GM12878 (cell line): Measurements from ENCODE around the gene CFAP57. TPM values are rescaled to one million over a fixed set of nuclear protein-coding genes. Genes with fewer than 3 reads are reported as not detected.
A peak's percentile ranks its signal among the peaks of the same experiment; 100 is the strongest.

Experiments
- ATAC-seq: fragments of 200-7000 bp; cut with Tn5 transposase; 3 replicates; pipeline ENCODE4 v1.9.1; 2020; ENCODE audit warnings: mild to moderate bottlenecking, moderate library complexity
- BruUV-seq: library from RNA; stranded (reverse); fragments of 400-500 nt; replicated peaks from 2 replicates; lab custom pipeline; 2021; lab: Mats Ljungman, UMichigan
- CTCF ChIA-PET: fragments of 300-600 bp; sonication (Branson Sonifier 250); formaldehyde crosslinking; extraction: SDS; loops from one replicate; lab custom pipeline; 2021; ENCODE audit warnings: inconsistent platforms; lab: Yijun Ruan, JAX
- POLR2A ChIA-PET: fragments of 350-600 bp; formaldehyde crosslinking; extraction: SDS; loops from one replicate; lab custom pipeline; 2021; ENCODE audit warnings: inconsistent platforms; lab: Charles Lee
- RAD21 ChIA-PET: fragments of 300-600 bp; sonication (Branson Sonifier 250); formaldehyde crosslinking; loops from one replicate; lab custom pipeline; 2023; ENCODE audit warnings: antibody characterized with exemption; ENCODE audit not compliant: unreplicated experiment; lab: Charles Lee
- SMC1A ChIA-PET: fragments of 300-600 bp; sonication (Branson Sonifier 250); formaldehyde crosslinking; loops from one replicate; lab custom pipeline; 2023; ENCODE audit not compliant: unreplicated experiment, uncharacterized antibody; lab: Charles Lee
- DNase-seq: peaks from one replicate; pipeline ENCODE4 v3.0.0-alpha.2; 2011; ENCODE audit warnings: low read depth, low spot score
- FAIRE-seq: peaks from 3 replicates; lab custom pipeline; 2011; peaks lifted over from hg19 to GRCh38; lab: Jason Lieb, UNC
- H2AFZ ChIP-seq: 2 replicates; pipeline ENCODE4 v1.6.0; 2011; ENCODE audit warnings: low read depth, low read length, control low read depth; ENCODE audit not compliant: control insufficient read depth
- H3K27ac ChIP-seq: 2 replicates; pipeline ENCODE4 v1.5.1; 2011; ENCODE audit warnings: control low read depth; ENCODE audit not compliant: control insufficient read depth, insufficient read depth
- H3K27me3 ChIP-seq, 2 experiments: replicated peaks in 1 of 2; 2 replicates each; pipeline versions ENCODE4 v1.6.0 to v1.6.1; 2011; ENCODE audit warnings: low read length in 1 of 2; ENCODE audit not compliant: control insufficient read depth in 2 of 2, insufficient read depth in 2 of 2
- H3K36me3 ChIP-seq, 2 experiments: 2 replicates each; pipeline ENCODE4 v1.5.1; 2011; ENCODE audit warnings: low read length in 1 of 2; ENCODE audit not compliant: control insufficient read depth in 2 of 2, insufficient read depth in 2 of 2
- H3K4me1 ChIP-seq: 2 replicates; pipeline ENCODE4 v1.6.1; 2011; ENCODE audit warnings: mild to moderate bottlenecking, low read length, moderate library complexity, mixed read lengths; ENCODE audit not compliant: control insufficient read depth, insufficient read depth
- H3K4me2 ChIP-seq: 2 replicates; pipeline ENCODE4 v1.6.0; 2011; ENCODE audit warnings: control low read depth; ENCODE audit not compliant: control insufficient read depth, insufficient read depth
- H3K4me3 ChIP-seq: fragments of 200-600 bp; sonication (generic); 2 replicates; pipeline ENCODE4 v1.5.1; 2016
- H3K79me2 ChIP-seq: 2 replicates; pipeline ENCODE4 v1.6.0; 2011; ENCODE audit warnings: low read length; ENCODE audit not compliant: control insufficient read depth, insufficient read depth
- H3K9ac ChIP-seq: 2 replicates; pipeline ENCODE4 v1.8.0; 2011; ENCODE audit warnings: low read length, control low read depth, mixed read lengths; ENCODE audit not compliant: control insufficient read depth, insufficient read depth
- H3K9me3 ChIP-seq: replicated peaks from 3 replicates; pipeline ENCODE4 v1.5.1; 2011; ENCODE audit warnings: mild to moderate bottlenecking, low read length; ENCODE audit not compliant: control insufficient read depth, insufficient read depth
- H4K20me1 ChIP-seq: 2 replicates; pipeline ENCODE4 v1.6.0; 2011; ENCODE audit not compliant: control insufficient read depth, insufficient read depth
- BMI1 ChIP-seq: fragments of 450-650 bp; IDR thresholded peaks from 2 replicates; pipeline ENCODE4 v1.6.1; 2016; ENCODE audit warnings: mild to moderate bottlenecking, moderate library complexity, borderline replicate concordance
- E4F1 ChIP-seq: fragments of 450-650 bp; IDR thresholded peaks from 2 replicates; pipeline ENCODE4 v1.6.1; 2018; ENCODE audit warnings: borderline replicate concordance, mild to moderate bottlenecking; ENCODE audit not compliant: partially characterized antibody
- SRF ChIP-seq, 2 experiments: IDR thresholded peaks; 2 replicates each; pipeline ENCODE4 v1.6.1; 2011; ENCODE audit warnings: low read depth in 2 of 2, low read length in 2 of 2, mild to moderate bottlenecking in 1 of 2, moderate library complexity in 1 of 2
- TCF12 ChIP-seq: IDR thresholded peaks from 2 replicates; pipeline ENCODE4 v1.6.1; 2011; ENCODE audit warnings: low read depth, mild to moderate bottlenecking, low read length
- WGBS: methylation state at CpG from one replicate; pipeline ENCODE4 v1.1.6; 2016; ENCODE audit warnings: low lambda C conversion rate; ENCODE audit not compliant: insufficient replicate concordance, insufficient coverage; ENCODE audit errors: missing lambda C conversion rate; 5-methylcytosine and 5-hydroxymethylcytosine counted together
- in situ Hi-C: fragments of 300-500 bp; cut with MboI; formaldehyde crosslinking; loops from 9 replicates; pipeline ENCODE4 v1.14.3; 2018; ENCODE audit warnings: mixed read lengths
- intact Hi-C: fragments of 100-400 bp; cut with micrococcal nuclease; formaldehyde crosslinking; loops from one replicate; pipeline ENCODE4 v1.14.2; 2022; ENCODE audit not compliant: unreplicated experiment
- polyA plus RNA-seq, 11 experiments: library from polyadenylated mRNA; depleted of rRNA in 4 of 11; unstranded in 6 of 11; stranded (reverse) in 5 of 11; fragments of >200 nt; fragmentation: Nextera tagmentation in 4 of 11; fragmentation: Illumina TruSeq in 1 of 11; extraction: Ambion mirVana in 4 of 11; extraction: Trizol in 1 of 11; gene quantifications; 1 replicate in 1 of 11; 2 replicates in 10 of 11; pipeline versions ENCODE4 v1.2.1 to v1.2.3, GENCODE V29; 2011 to 2016; ENCODE audit warnings: inconsistent platforms in 2 of 11, missing spikeins in 2 of 11, low read depth in 1 of 11
- total RNA-seq, 4 experiments: library from RNA; depleted of rRNA in 3 of 4; stranded (reverse); fragments of >200 nt in 3 of 4; fragmentation: Illumina TruSeq in 1 of 4; extraction: Trizol in 1 of 4; gene quantifications; 2 replicates each; pipeline versions ENCODE4 v1.2.1 to v1.2.3, GENCODE V29; 2013 to 2021

The CFAP57 gene
- total and polyA plus RNA-seq, 10 of the 15 experiments (the other 5 are each of a cell fraction or from before 2014, with no cell fraction given), result 0.45 to 4.8 (median 1.3) TPM

DNA sequence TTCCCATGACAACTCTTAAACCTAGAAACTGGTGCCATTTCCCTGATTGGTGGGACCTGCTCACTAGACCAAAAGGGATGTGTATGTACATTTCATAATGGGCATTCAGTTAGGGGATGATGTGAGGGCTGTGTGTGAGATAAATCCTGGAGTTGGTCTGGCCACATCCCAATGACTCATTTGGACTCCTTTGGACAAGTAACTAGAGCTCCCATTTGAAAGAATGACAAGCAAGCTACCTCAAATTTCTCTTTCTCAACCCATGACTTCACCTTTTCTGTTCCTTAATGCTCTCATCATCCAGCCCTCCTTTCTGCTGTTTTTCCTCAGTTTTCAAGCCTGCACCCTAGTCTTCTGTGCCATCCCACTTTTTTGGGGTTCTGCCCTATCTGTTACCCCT is 27.9 kb upstream of the CFAP57 start (continued):
- TF ChIP-seq E4F1, result no peak

GRCh38 chr1:43147625-43148327 is 24.4 kb upstream of the CFAP57 start:
- ATAC-seq (no peak; the same call in 2 of the 3 replicates), FAIRE-seq (no peak), DNase-seq (no peak)
- no peaks in the 10 kb centered on the region for H3K36me3 ChIP-seq
- no peak overlapping the region for H3K9ac ChIP-seq
- peaks cover 6 to 9% of the 10 kb centered on the region in 2 experiments for H3K27me3 ChIP-seq
- TF ChIP-seq SRF (IDR thresholded peaks at IDR 0.05; ENCODE audit: low read depth in 2 of 2, low read length in 2 of 2) (0 out of 4 replicates have a peak, but pooled peaks of 1 of the 2 experiments have one; percentile 13), TCF12 (no peak), BMI1 (peak; percentile 54; the same call in 1 of the 2 replicates)
- no peak overlapping the region for H3K4me2 ChIP-seq
- ChIA-PET CTCF (no interaction called here), SMC1A (no interaction called here), POLR2A (no interaction called here), RAD21 (no interaction called here)
- no peaks in the 10 kb centered on the region for H4K20me1 ChIP-seq
- no peak overlapping the region for H3K4me3 ChIP-seq
- H3K4me1 ChIP-seq, result no peaks in the 10 kb centered on the region
- BruUV-seq, result no TSS peak
- H3K9me3 ChIP-seq, result no peaks in the 10 kb centered on the region; the same call in 2 of the 3 replicates
- in situ Hi-C loops (no loop called here), intact Hi-C loops (no loop called here)
- 29% methylated on average over 39 of the region's 47 CpGs for WGBS
- H3K79me2 ChIP-seq, result no peaks in the 10 kb centered on the region
- H3K27ac ChIP-seq, result no peak overlapping the region
- no peak overlapping the region for H2AFZ ChIP-seq
